Measurements from ENCODE around the gene LMNTD1. TPM values are rescaled to one million over a fixed set of nuclear protein-coding genes. Genes with fewer than 3 reads are reported as not detected.

The LMNTD1 gene
- total and polyA plus RNA-seq, 9 donors, result 0.27 to 23.4 (median 0.46) TPM; not detected in 5

- H3K27ac ChIP-seq, result no peak overlapping the region
- 81 to 84% (median 82%) methylated on average over 3 of the region's 3 CpGs for WGBS, 3 donors
- intact Hi-C loops (cut with DNase I), result no loop called here
- H3K27me3 ChIP-seq, result no peaks in the 10 kb centered on the region
- no peaks in the 10 kb centered on the region for H3K9me3 ChIP-seq
- no peaks in the 10 kb centered on the region for H3K36me3 ChIP-seq
- no peaks in the 10 kb centered on the region for H3K4me1 ChIP-seq (ENCODE audit: insufficient read depth)
- no peak overlapping the region for H3K4me3 ChIP-seq
- no peak for DNase-seq
- TF ChIP-seq EP300 (IDR thresholded peaks at IDR 0.05) (no peak), CTCF (IDR thresholded peaks at IDR 0.05) (no peak), POLR2A (IDR thresholded peaks at IDR 0.05) (no peak)
Measured at GRCh38 chr12:25550186-25550585, 2.9 kb downstream of the LMNTD1 start.

GRCh38 chr12:25549120-25549519, 4.0 kb downstream of the LMNTD1 start:
- no peak overlapping the region for H3K27ac ChIP-seq
- DNase-seq, result no peak
- intact Hi-C loops (cut with DNase I), result no loop called here

GRCh38 chr12:25546318-25546717, 6.8 kb downstream of the LMNTD1 start:
- TF ChIP-seq EP300 (IDR thresholded peaks at IDR 0.05), result no peak
- no peak for TF ChIP-seq CTCF (IDR thresholded peaks at IDR 0.05)
- TF ChIP-seq POLR2A (IDR thresholded peaks at IDR 0.05), result no peak
- H3K4me3 ChIP-seq, result no peak overlapping the region
- H3K9me3 ChIP-seq, result no peaks in the 10 kb centered on the region
- intact Hi-C loops (cut with DNase I), result no loop called here
- WGBS, 3 donors, result 59 to 62% (median 60%) methylated on average over 2 of the region's 2 CpGs
- no peaks in the 10 kb centered on the region for H3K27me3 ChIP-seq
- no peaks in the 10 kb centered on the region for H3K36me3 ChIP-seq
- H3K4me1 ChIP-seq (ENCODE audit: insufficient read depth), result no peaks in the 10 kb centered on the region
- H3K27ac ChIP-seq, result no peak overlapping the region
- DNase-seq, result no peak

More at GRCh38 chr12:25549120-25549519, 4.0 kb downstream of the LMNTD1 start:
- no peaks in the 10 kb centered on the region for H3K27me3 ChIP-seq
- H3K4me1 ChIP-seq (ENCODE audit: insufficient read depth), result no peaks in the 10 kb centered on the region
- no peaks in the 10 kb centered on the region for H3K9me3 ChIP-seq
- no peaks in the 10 kb centered on the region for H3K36me3 ChIP-seq
- no peak overlapping the region for H3K4me3 ChIP-seq
- TF ChIP-seq POLR2A (IDR thresholded peaks at IDR 0.05) (no peak), CTCF (IDR thresholded peaks at IDR 0.05) (no peak), EP300 (IDR thresholded peaks at IDR 0.05) (no peak)

- H3K4me3 ChIP-seq, result no peak overlapping the region
- no peaks in the 10 kb centered on the region for H3K9me3 ChIP-seq
- no peak overlapping the region for H3K27ac ChIP-seq
- no peak for DNase-seq
- no peaks in the 10 kb centered on the region for H3K4me1 ChIP-seq (ENCODE audit: insufficient read depth)
- H3K36me3 ChIP-seq, result no peaks in the 10 kb centered on the region
- no peaks in the 10 kb centered on the region for H3K27me3 ChIP-seq
- intact Hi-C loops (cut with DNase I), result no loop called here
- 79 to 98% (median 87%) methylated on average over 1 of the region's 1 CpG for WGBS, 3 donors
- no peak for TF ChIP-seq CTCF (IDR thresholded peaks at IDR 0.05)
- TF ChIP-seq EP300 (IDR thresholded peaks at IDR 0.05), result no peak
- no peak for TF ChIP-seq POLR2A (IDR thresholded peaks at IDR 0.05)
Measured at GRCh38 chr12:25533150-25533549, 19.9 kb downstream of the LMNTD1 start.
